Mesendoderm (in vitro differentiated cells): ENCODE data around the gene ALX3.
A peak's percentile ranks its signal among the peaks of the same experiment; 100 is the strongest.

ENCODE experiments used
- DNase-seq: peaks from one replicate; pipeline ENCODE4 v3.0.0; 2013
- H2AK5ac ChIP-seq: 2 replicates; pipeline ENCODE4 v1.6.1; 2013; ENCODE audit warnings: low read length, inconsistent platforms
- H2BK120ac ChIP-seq: 2 replicates; pipeline ENCODE4 v1.6.1; 2013; ENCODE audit warnings: low read depth, mild to moderate bottlenecking, low read length, moderate library complexity, mixed read lengths
- H2BK15ac ChIP-seq: replicated peaks from 2 replicates; pipeline ENCODE4 v1.6.1; 2013; ENCODE audit warnings: low read depth, mild to moderate bottlenecking, moderate library complexity
- H2BK5ac ChIP-seq: 2 replicates; pipeline ENCODE4 v1.6.1; 2013; ENCODE audit warnings: low read length, inconsistent platforms
- H3K18ac ChIP-seq: 2 replicates; pipeline ENCODE4 v1.6.1; 2013; ENCODE audit warnings: mild to moderate bottlenecking, low read length, mixed read lengths
- H3K23ac ChIP-seq: one replicate; pipeline ENCODE4 v1.6.1; 2013; ENCODE audit warnings: low read length
- H3K27ac ChIP-seq: 2 replicates; pipeline ENCODE4 v1.5.1; 2013; ENCODE audit warnings: low read depth, mild to moderate bottlenecking, inconsistent platforms, low read length, moderate library complexity
- H3K27me3 ChIP-seq: 2 replicates; pipeline ENCODE4 v1.6.1; 2013; ENCODE audit warnings: low read length, control low read depth, mild to moderate bottlenecking, inconsistent platforms; ENCODE audit not compliant: insufficient read depth, poor library complexity
- H3K36me3 ChIP-seq: 2 replicates; pipeline ENCODE4 v1.6.1; 2013; ENCODE audit warnings: low read length, inconsistent platforms; ENCODE audit not compliant: control insufficient read depth, insufficient read depth
- H3K4ac ChIP-seq: one replicate; pipeline ENCODE4 v1.6.1; 2013; ENCODE audit warnings: low read depth, mild to moderate bottlenecking, low read length, moderate library complexity
- H3K4me1 ChIP-seq: 2 replicates; pipeline ENCODE4 v1.6.1; 2013; ENCODE audit warnings: low read depth, low read length, inconsistent platforms; ENCODE audit not compliant: control insufficient read depth
- H3K4me2 ChIP-seq: 2 replicates; pipeline ENCODE4 v1.6.1; 2013; ENCODE audit warnings: low read length
- H3K4me3 ChIP-seq: 2 replicates; pipeline ENCODE4 v1.5.1; 2013; ENCODE audit warnings: mild to moderate bottlenecking, low read length
- H3K56ac ChIP-seq: one replicate; pipeline ENCODE4 v1.6.1; 2013; ENCODE audit warnings: low read length
- H3K79me1 ChIP-seq: 2 replicates; pipeline ENCODE4 v1.6.1; 2013; ENCODE audit warnings: low read length, inconsistent platforms
- H3K79me2 ChIP-seq: 2 replicates; pipeline ENCODE4 v1.6.1; 2013; ENCODE audit warnings: mild to moderate bottlenecking, low read length; ENCODE audit not compliant: control insufficient read depth, insufficient read depth
- H3K9ac ChIP-seq: 2 replicates; pipeline ENCODE4 v1.6.1; 2013; ENCODE audit warnings: low read length, inconsistent platforms
- H4K5ac ChIP-seq: one replicate; pipeline ENCODE4 v1.6.1; 2013; ENCODE audit warnings: low read length
- H4K8ac ChIP-seq: one replicate; pipeline ENCODE4 v1.6.1; 2013; ENCODE audit warnings: low read depth, mild to moderate bottlenecking, control low read depth, low read length, moderate library complexity
- WGBS: extraction: QIAGEN DNeasy Blood & Tissue Kit; methylation state at CpG from one replicate; pipeline ENCODE4 v1.1.7; 2013; ENCODE audit warnings: low lambda C conversion rate, missing lambda C conversion rate; ENCODE audit not compliant: insufficient coverage; ENCODE audit errors: extremely low coverage; 5-methylcytosine and 5-hydroxymethylcytosine counted together

ALX3 gene

GRCh38 chr1:110012100-110012780, 58.2 kb downstream of the ALX3 start:
- Histone ChIP-seq H4K8ac (no peak overlapping the region), H2BK15ac (no peak overlapping the region), H3K9ac (no peak overlapping the region), H3K4me1 (peaks cover 3% of the 10 kb centered on the region), H3K4me3 (no peak overlapping the region), H3K27ac (no peak overlapping the region), H3K79me1 (peaks cover 4% of the 10 kb centered on the region), H4K5ac (no peak overlapping the region), H3K23ac (no peak overlapping the region), H2BK120ac (no peak overlapping the region), H3K56ac (no peak overlapping the region), H3K36me3 (peaks cover 18% of the 10 kb centered on the region), H3K4ac (no peak overlapping the region), H2AK5ac (no peak overlapping the region), H3K18ac (no peak overlapping the region), H2BK5ac (no peak overlapping the region), H3K79me2 (no peaks in the 10 kb centered on the region), H3K27me3 (no peaks in the 10 kb centered on the region), H3K4me2 (no peak overlapping the region)
- no CpG with 5 or more reads among the region's 6 CpGs for WGBS
- no peak for DNase-seq

GRCh38 chr1:110011527-110012041, 58.9 kb downstream of the ALX3 start:
- peaks cover 16% of the 10 kb centered on the region for H3K36me3 ChIP-seq
- no peak overlapping the region for H3K4me2 ChIP-seq
- H4K8ac ChIP-seq = no peak overlapping the region
- no peak overlapping the region for H3K9ac ChIP-seq
- no peak overlapping the region for H3K4ac ChIP-seq
- DNase-seq = peak; percentile 80
- H2BK120ac ChIP-seq = no peak overlapping the region
- H2AK5ac ChIP-seq = no peak overlapping the region
- no peak overlapping the region for H3K18ac ChIP-seq
- no peak overlapping the region for H2BK5ac ChIP-seq
- no peak overlapping the region for H4K5ac ChIP-seq
- peaks cover 5% of the 10 kb centered on the region for H3K4me1 ChIP-seq
- no peaks in the 10 kb centered on the region for H3K27me3 ChIP-seq
- H3K56ac ChIP-seq = no peak overlapping the region
- no peak overlapping the region for H3K27ac ChIP-seq
- H3K23ac ChIP-seq = no peak overlapping the region
- no peaks in the 10 kb centered on the region for H3K79me2 ChIP-seq
- peaks cover 4% of the 10 kb centered on the region for H3K79me1 ChIP-seq
- WGBS = no CpG with 5 or more reads among the region's 2 CpGs
- no peak overlapping the region for H2BK15ac ChIP-seq
- no peak overlapping the region for H3K4me3 ChIP-seq
